GM12873 (cell line): ENCODE data around the gene SRSF11.

ENCODE experiments used
- CTCF ChIP-seq: IDR thresholded peaks from 2 replicates; pipeline ENCODE4 v1.5.1; 2012; ENCODE audit warnings: low read depth, mild to moderate bottlenecking, moderate library complexity, low read length, control low read depth; ENCODE audit not compliant: insufficient read depth; ENCODE audit errors: missing control alignments

SRSF11 gene

GRCh38 chr1:70200065-70200464, 21.1 kb upstream of the SRSF11 start:
- no peak for TF ChIP-seq CTCF

- TF ChIP-seq CTCF = no peak
Observed at GRCh38 chr1:70202173-70202758, 18.9 kb upstream of the SRSF11 start.

- no peak for TF ChIP-seq CTCF
Observed at GRCh38 chr1:70204139-70204538, 17.0 kb upstream of the SRSF11 start.

GRCh38 chr1:70204600-70204999, 16.6 kb upstream of the SRSF11 start:
- TF ChIP-seq CTCF = no peak

GRCh38 chr1:70205071-70205433, 16.1 kb upstream of the SRSF11 start:
- no peak for TF ChIP-seq CTCF

- TF ChIP-seq CTCF = no peak
Observed at GRCh38 chr1:70205434-70206118, 15.6 kb upstream of the SRSF11 start, which contains the start of gene LRRC40. TSS of gene LRRC40 (minus strand) at chr1:70205579. CDS start at chr1:70205540, 39 bp downstream.

GRCh38 chr1:70207492-70207891, 13.7 kb upstream of the SRSF11 start:
- no peak for TF ChIP-seq CTCF
